ENCODE results near the gene PASK.

PASK gene

DNA sequence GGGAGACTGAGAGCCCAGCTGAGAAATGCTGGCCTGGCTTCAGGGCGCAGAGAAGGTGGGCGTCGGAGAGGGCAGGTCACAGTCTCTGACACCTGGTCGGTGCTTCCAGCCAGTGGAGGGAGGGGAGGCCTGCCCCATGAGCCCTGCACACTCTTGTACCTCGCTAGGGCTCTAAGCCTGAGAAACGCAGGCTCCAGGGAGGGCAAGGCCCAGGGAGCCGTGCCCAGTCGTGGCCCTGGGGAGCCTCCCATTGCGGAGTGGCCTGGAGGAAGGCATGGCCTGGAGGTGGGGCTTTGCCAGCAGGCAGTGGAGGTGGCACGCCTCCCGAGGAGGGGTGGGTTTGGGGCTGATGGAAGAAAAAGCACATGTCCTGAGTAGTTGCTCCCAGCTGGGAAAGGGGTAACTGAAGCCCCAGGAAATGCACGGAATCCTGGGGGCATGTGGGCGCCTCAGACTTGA lies 86.2 kb downstream of the PASK start:
- no peak for DNase-seq (ENCODE audit: low read depth, low spot score)
- H3K4me3 ChIP-seq (ENCODE audit: low read length), result no peak overlapping the region

DNA sequence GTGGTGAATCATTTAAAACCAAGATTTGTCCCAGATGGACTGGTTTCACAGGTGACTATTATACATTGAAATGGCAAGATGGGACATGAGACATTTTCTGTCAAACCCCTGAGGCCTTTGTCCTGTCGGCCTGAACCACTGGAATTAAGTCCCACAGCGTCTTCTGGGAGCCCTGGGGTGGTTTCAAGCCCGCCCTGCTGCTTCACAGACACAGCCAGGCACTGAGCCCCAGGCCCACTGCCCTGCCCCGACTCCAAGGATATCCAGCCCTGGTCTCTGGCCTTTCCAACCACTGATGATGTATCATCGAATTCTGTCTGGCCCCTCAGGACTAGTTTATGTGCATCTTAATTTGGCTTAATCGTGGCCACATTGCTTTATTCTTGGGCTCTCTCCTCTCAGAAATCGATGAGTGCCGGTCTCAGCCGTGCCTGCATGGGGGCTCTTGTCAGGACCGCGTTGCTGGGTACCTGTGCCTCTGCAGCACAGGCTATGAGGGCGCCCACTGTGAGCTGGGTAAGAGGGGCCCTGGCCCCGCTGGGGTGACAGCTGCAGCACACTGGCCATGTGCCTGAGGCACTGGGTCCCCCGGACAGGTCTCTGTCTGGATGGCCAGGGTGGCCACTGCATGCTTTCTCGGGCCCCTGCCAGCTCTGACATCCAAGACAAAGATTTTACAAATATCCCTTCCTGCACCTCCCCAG lies 86.7 kb downstream of the PASK start:
- no peak for DNase-seq (ENCODE audit: low read depth, low spot score)
- no peak overlapping the region for H3K4me3 ChIP-seq (ENCODE audit: low read length)

- no peak for DNase-seq (ENCODE audit: low read depth, low spot score)
- H3K4me3 ChIP-seq (ENCODE audit: low read length), result no peak overlapping the region
Observed at GRCh38 chr2:241061275-241061674, 88.0 kb downstream of the PASK start.

All from Jurkat, Clone E6-1 (cell line).